ENCODE data around the gene DNAH7. TPM values are rescaled to one million over a fixed set of nuclear protein-coding genes. Genes with fewer than 3 reads are reported as not detected.

Gene DNAH7
- total and polyA plus RNA-seq, 12 donors = 0.36 to 3.6 (median 1.4) TPM

GRCh38 chr2:195863121-195863520 is 205.5 kb downstream of the DNAH7 start:
- no peaks in the 10 kb centered on the region for H3K27me3 ChIP-seq
- H3K9me3 ChIP-seq (replicated peaks in 1 of 3) = no peaks in the 10 kb centered on the region
- H3K4me3 ChIP-seq = no peak overlapping the region
- WGBS, 4 donors = 53 to 62% (median 59%) methylated on average over 3 of the region's 3 CpGs
- TF ChIP-seq CTCF (IDR thresholded peaks at IDR 0.05) = no peak
- no peak for DNase-seq
- H3K4me1 ChIP-seq (replicated peaks in 1 of 2) = peaks cover 0 to 5% of the 10 kb centered on the region in 2 donors
- intact Hi-C loops (cut with DNase I) = no loop called here
- no peaks in the 10 kb centered on the region for H3K36me3 ChIP-seq (replicated peaks in 1 of 2)
- no peak overlapping the region for H3K27ac ChIP-seq

- Histone ChIP-seq H3K36me3 (replicated peaks in 1 of 2) (no peaks in the 10 kb centered on the region), H3K27me3 (no peaks in the 10 kb centered on the region), H3K9me3 (replicated peaks in 1 of 3) (no peaks in the 10 kb centered on the region), H3K27ac (no peak overlapping the region), H3K4me3 (no peak overlapping the region), H3K4me1 (replicated peaks in 1 of 2) (peaks cover 0 to 5% of the 10 kb centered on the region in 2 donors)
- 85 to 90% (median 89%) methylated on average over 5 of the region's 5 CpGs for WGBS, 4 donors
- DNase-seq = no peak
- intact Hi-C loops (cut with DNase I) = no loop called here
- TF ChIP-seq CTCF (IDR thresholded peaks at IDR 0.05) = no peak
- TF ChIP-seq POLR2A (IDR thresholded peaks at IDR 0.05) = no peak
These were observed 206.8 kb downstream of the DNAH7 start for GRCh38 chr2:195861821-195862220.

GRCh38 chr2:195859513-195859912 is 209.1 kb downstream of the DNAH7 start:
- DNase-seq = no peak
- Histone ChIP-seq H3K4me3 (no peak overlapping the region), H3K27ac (no peak overlapping the region), H3K36me3 (replicated peaks in 1 of 2) (no peaks in the 10 kb centered on the region), H3K9me3 (replicated peaks in 1 of 3) (no peaks in the 10 kb centered on the region), H3K27me3 (no peaks in the 10 kb centered on the region), H3K4me1 (replicated peaks in 1 of 2) (peaks cover 0 to 5% of the 10 kb centered on the region in 2 donors)
- intact Hi-C loops (cut with DNase I) = no loop called here
- TF ChIP-seq CTCF (IDR thresholded peaks at IDR 0.05) = no peak
- TF ChIP-seq POLR2A (IDR thresholded peaks at IDR 0.05) = no peak
- 81 to 95% (median 93%) methylated on average over 2 of the region's 2 CpGs for WGBS, 4 donors

GRCh38 chr2:195857132-195857531 is 211.5 kb downstream of the DNAH7 start:
- no peaks in the 10 kb centered on the region for H3K36me3 ChIP-seq (replicated peaks in 1 of 2)
- 93 to 96% (median 96%) methylated on average over 2 of the region's 2 CpGs for WGBS, 4 donors
- intact Hi-C loops (cut with DNase I) = no loop called here
- no peak for TF ChIP-seq POLR2A (IDR thresholded peaks at IDR 0.05)
- no peak for TF ChIP-seq CTCF (IDR thresholded peaks at IDR 0.05)
- no peaks in the 10 kb centered on the region for H3K27me3 ChIP-seq
- H3K4me1 ChIP-seq (replicated peaks in 1 of 2) = no peaks in the 10 kb centered on the region
- no peak for DNase-seq
- H3K27ac ChIP-seq = no peak overlapping the region
- no peak overlapping the region for H3K4me3 ChIP-seq
- H3K9me3 ChIP-seq (replicated peaks in 1 of 3) = no peaks in the 10 kb centered on the region

Measured in adrenal gland (tissue), 12 donors.